HEK293T (cell line): ENCODE results near the gene ATP11A.

Experiments
- BHLHE40 ChIP-seq: fragments of 450-650 bp; IDR thresholded peaks from 2 replicates; pipeline ENCODE4 v1.6.1; 2016; ENCODE audit warnings: mild to moderate bottlenecking, moderate library complexity, borderline replicate concordance
- ELF4 ChIP-seq: fragments of 450-650 bp; IDR thresholded peaks from 2 replicates; pipeline ENCODE4 v1.6.1; 2017; ENCODE audit warnings: antibody characterized with exemption
- FOXK2 ChIP-seq: fragments of 450-650 bp; IDR thresholded peaks from 2 replicates; pipeline ENCODE4 v1.6.1; 2016; ENCODE audit warnings: mild to moderate bottlenecking
- FOXM1 ChIP-seq: fragments of 450-650 bp; IDR thresholded peaks from 2 replicates; pipeline ENCODE4 v1.6.1; 2017; ENCODE audit warnings: mild to moderate bottlenecking, borderline replicate concordance
- HDGF ChIP-seq: fragments of 450-650 bp; IDR thresholded peaks from 2 replicates; pipeline ENCODE4 v1.6.1; 2017; ENCODE audit warnings: antibody characterized with exemption, borderline replicate concordance
- L3MBTL2 ChIP-seq: fragments of 450-650 bp; conservative IDR thresholded peaks from 2 replicates; pipeline ENCODE4 v1.6.1; 2016; ENCODE audit warnings: mild to moderate bottlenecking
- LEF1 ChIP-seq: fragments of 450-650 bp; IDR thresholded peaks from 2 replicates; pipeline ENCODE4 v1.6.1; 2017; ENCODE audit warnings: mild to moderate bottlenecking, borderline replicate concordance
- NFRKB ChIP-seq: fragments of 450-650 bp; IDR thresholded peaks from 2 replicates; pipeline ENCODE4 v1.6.1; 2016; ENCODE audit warnings: mild to moderate bottlenecking, moderate library complexity
- SP1 ChIP-seq: fragments of 450-650 bp; IDR thresholded peaks from 2 replicates; pipeline ENCODE4 v1.6.1; 2017
- SUZ12 ChIP-seq: fragments of 450-650 bp; IDR thresholded peaks from 2 replicates; pipeline ENCODE4 v1.6.1; 2016; ENCODE audit warnings: mild to moderate bottlenecking
- TARDBP ChIP-seq: fragments of 450-650 bp; IDR thresholded peaks from 2 replicates; pipeline ENCODE4 v1.6.1; 2016
- ZNF384 ChIP-seq: fragments of 450-650 bp; IDR thresholded peaks from 2 replicates; pipeline ENCODE4 v1.6.1; 2016
- TF ChIP-seq, protein P1 (sequence below): fragments of 450-650 bp; IDR thresholded peaks from 2 replicates; pipeline ENCODE4 v1.6.1; 2016

GRCh38 chr13:112645327-112645914 lies 44.4 kb upstream of the ATP11A start:
- TF ChIP-seq SP1 (no peak), ELF4 (no peak), BHLHE40 (no peak), LEF1 (no peak), TARDBP (no peak), SUZ12 (no peak), HDGF (no peak), FOXM1 (no peak), NFRKB (no peak), FOXK2 (no peak), L3MBTL2 (no peak), ZNF384 (no peak)
- TF ChIP-seq, protein P1, sequence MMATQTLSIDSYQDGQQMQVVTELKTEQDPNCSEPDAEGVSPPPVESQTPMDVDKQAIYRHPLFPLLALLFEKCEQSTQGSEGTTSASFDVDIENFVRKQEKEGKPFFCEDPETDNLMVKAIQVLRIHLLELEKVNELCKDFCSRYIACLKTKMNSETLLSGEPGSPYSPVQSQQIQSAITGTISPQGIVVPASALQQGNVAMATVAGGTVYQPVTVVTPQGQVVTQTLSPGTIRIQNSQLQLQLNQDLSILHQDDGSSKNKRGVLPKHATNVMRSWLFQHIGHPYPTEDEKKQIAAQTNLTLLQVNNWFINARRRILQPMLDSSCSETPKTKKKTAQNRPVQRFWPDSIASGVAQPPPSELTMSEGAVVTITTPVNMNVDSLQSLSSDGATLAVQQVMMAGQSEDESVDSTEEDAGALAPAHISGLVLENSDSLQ = no peak
